EH (cell line): Measurements from ENCODE around the gene FAM177B.
"Not testable (repeated sequence)": the region's sequence is repeated elsewhere in the genome, so short reads cannot be mapped to it uniquely, and the experiment has no call there.

ENCODE experiments used
- DNase-seq: peaks from one replicate; pipeline ENCODE4 v3.0.0-alpha.2; 2015; ENCODE audit warnings: low read depth

The FAM177B gene

GRCh38 chr1:222739929-222740328, 2.9 kb downstream of the FAM177B start:
- DNase-seq = no peak

- DNase-seq = not testable (repeated sequence)
Observed at GRCh38 chr1:222741630-222742457, 4.8 kb downstream of the FAM177B start.

GRCh38 chr1:222749927-222750326, 12.9 kb downstream of the FAM177B start:
- peak; percentile 34 for DNase-seq

- no peak for DNase-seq
Observed at GRCh38 chr1:222750651-222751050, 13.6 kb downstream of the FAM177B start.

GRCh38 chr1:222751255-222751654, 14.3 kb downstream of the FAM177B start:
- no peak for DNase-seq

GRCh38 chr1:222754366-222755139, 17.6 kb downstream of the FAM177B start:
- DNase-seq = peak; percentile 98

- no peak for DNase-seq
Observed at GRCh38 chr1:222757646-222758268, 20.8 kb downstream of the FAM177B start.

- no peak for DNase-seq
Observed at GRCh38 chr1:222759451-222760035, 22.5 kb downstream of the FAM177B start.

- no peak for DNase-seq
Observed at GRCh38 chr1:222761083-222761482, 24.1 kb downstream of the FAM177B start.

GRCh38 chr1:222762178-222762577, 25.2 kb downstream of the FAM177B start:
- DNase-seq = not testable (repeated sequence)

- DNase-seq = no peak
Observed at GRCh38 chr1:222767152-222767571, 30.2 kb downstream of the FAM177B start.

GRCh38 chr1:222768592-222768991, 31.6 kb downstream of the FAM177B start:
- DNase-seq = no peak

GRCh38 chr1:222769181-222769580, 32.2 kb downstream of the FAM177B start:
- no peak for DNase-seq

- DNase-seq = peak; percentile 1
Observed at GRCh38 chr1:222769971-222770620, 33.1 kb downstream of the FAM177B start.

GRCh38 chr1:222772996-222773379, 36.0 kb downstream of the FAM177B start:
- peak; percentile 44 for DNase-seq

- peak; percentile 9 for DNase-seq
Observed at GRCh38 chr1:222777463-222777862, 40.5 kb downstream of the FAM177B start.

- DNase-seq = peak; percentile 9
Observed at GRCh38 chr1:222777977-222778376, 41.0 kb downstream of the FAM177B start.

GRCh38 chr1:222781251-222781650, 44.2 kb downstream of the FAM177B start:
- no peak for DNase-seq

GRCh38 chr1:222783051-222783450, 46.0 kb downstream of the FAM177B start:
- DNase-seq = no peak

GRCh38 chr1:222784371-222784770, 47.4 kb downstream of the FAM177B start:
- no peak for DNase-seq

GRCh38 chr1:222784916-222785315, 47.9 kb downstream of the FAM177B start:
- peak; percentile 6 for DNase-seq

- DNase-seq = no peak
Observed at GRCh38 chr1:222785529-222785928, 48.5 kb downstream of the FAM177B start.
